T-helper 2 cell treated with Interferon-gamma antibody and Interleukin-4, amounts not matched to agents 5 μg/mL and 100 μg/mL, for 36 hours (primary cell): ENCODE data around the gene AFDN.

Experiments used
- DNase-seq: peaks from one replicate; pipeline ENCODE4 v3.0.0; 2021; ENCODE audit warnings: low spot score
- H3K27ac Mint-ChIP-seq: one replicate; pipeline ENCODE4 v1.8.0; 2021; ENCODE audit warnings: mild to moderate bottlenecking, mixed read lengths
- H3K27me3 Mint-ChIP-seq: one replicate; pipeline ENCODE4 v1.8.0; 2021; ENCODE audit warnings: low read depth, mixed read lengths
- H3K36me3 Mint-ChIP-seq: one replicate; pipeline ENCODE4 v1.8.0; 2021; ENCODE audit warnings: low read depth, mixed read lengths
- H3K4me1 Mint-ChIP-seq: one replicate; pipeline ENCODE4 v1.8.0; 2021; ENCODE audit warnings: low read depth, mixed read lengths
- H3K4me3 Mint-ChIP-seq: one replicate; pipeline ENCODE4 v1.8.0; 2022; ENCODE audit warnings: mild to moderate bottlenecking, moderate library complexity, mixed read lengths
- H3K9me3 Mint-ChIP-seq: one replicate; pipeline ENCODE4 v1.8.0; 2021; ENCODE audit warnings: mixed read lengths

The AFDN gene

DNA sequence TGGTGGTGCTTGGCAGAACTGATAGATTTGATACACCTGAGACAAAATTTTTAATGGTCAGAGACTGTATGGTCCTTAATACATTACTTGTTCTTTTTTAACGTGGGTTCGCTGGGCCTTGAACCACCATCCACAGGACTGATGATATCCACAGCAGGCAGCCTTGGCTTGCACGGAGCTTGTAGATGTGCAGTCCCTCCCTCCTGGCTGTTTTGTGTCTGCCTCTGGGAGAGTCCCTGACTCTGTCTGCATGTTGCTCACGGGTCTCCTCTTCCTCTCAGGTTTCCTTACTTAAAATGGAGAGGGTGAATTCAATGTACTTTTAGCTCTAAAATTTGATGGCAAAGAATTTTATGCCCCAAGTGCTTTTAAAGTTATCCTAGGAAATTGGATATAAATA is 188.3 kb downstream of the AFDN start:
- Mint-ChIP-seq H3K27ac (no peak overlapping the region), H3K9me3 (peaks cover 27% of the 10 kb centered on the region), H3K27me3 (no peaks in the 10 kb centered on the region), H3K4me3 (no peak overlapping the region), H3K36me3 (no peaks in the 10 kb centered on the region), H3K4me1 (no peaks in the 10 kb centered on the region)
- no peak for DNase-seq

DNA sequence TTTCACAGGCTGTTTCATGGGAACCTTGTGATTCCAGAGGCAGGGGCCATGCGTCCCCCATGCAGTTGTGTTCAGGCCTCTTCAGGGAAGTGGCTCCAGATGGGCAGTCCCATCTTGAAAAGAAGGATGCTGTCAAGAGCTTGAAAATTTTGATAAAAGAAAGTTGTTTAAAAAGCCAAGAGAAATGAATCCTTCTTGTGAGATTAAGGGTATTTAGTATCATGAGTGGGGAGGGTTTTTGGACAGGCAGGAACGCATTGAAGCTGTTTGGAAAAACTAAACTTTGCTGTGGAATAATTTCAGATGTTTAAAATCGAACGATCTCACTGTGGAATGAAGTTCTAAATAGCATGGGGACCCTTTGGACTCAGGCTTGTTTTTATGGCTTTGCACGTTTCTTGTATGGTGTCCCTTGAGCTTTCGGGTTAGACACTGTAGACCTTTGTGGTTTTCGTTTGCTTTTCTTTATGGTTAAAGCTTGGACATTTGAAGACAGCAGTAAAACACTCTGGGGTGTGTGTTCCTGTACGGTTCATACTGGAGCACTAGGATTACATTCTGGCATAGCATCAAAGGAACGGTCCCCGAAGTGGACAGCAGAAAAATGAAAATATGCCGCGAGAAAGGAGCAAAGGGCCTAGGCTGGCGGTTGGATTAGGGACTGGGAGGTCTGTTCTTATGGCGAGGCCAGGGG is 188.9 kb downstream of the AFDN start:
- H3K27ac Mint-ChIP-seq: no peak overlapping the region
- no peaks in the 10 kb centered on the region for H3K36me3 Mint-ChIP-seq
- no peak overlapping the region for H3K4me3 Mint-ChIP-seq
- H3K9me3 Mint-ChIP-seq: peaks cover 23% of the 10 kb centered on the region
- no peaks in the 10 kb centered on the region for H3K27me3 Mint-ChIP-seq
- no peak for DNase-seq
- H3K4me1 Mint-ChIP-seq: no peaks in the 10 kb centered on the region

DNA sequence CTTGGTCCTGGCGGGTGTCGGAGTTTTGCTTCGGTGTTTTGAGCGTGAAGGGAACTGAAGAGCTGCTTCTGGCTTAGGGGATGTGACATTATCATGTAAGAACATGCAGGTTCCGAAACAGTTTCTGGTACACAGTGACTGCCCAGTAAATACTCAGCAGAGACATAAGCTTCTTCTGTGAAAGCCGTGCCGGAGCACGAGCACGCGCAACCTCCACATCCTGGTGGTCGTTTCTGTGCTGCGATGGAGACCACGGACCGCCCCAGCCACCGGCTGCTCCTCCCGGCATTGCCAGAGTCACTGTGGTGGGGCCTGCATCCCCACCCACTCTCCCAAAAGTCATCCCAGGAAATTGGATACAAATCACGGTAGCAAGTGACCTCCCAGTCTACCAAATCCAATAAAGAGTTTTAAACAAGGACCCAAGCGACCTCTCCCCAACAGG is 189.5 kb downstream of the AFDN start:
- no peak overlapping the region for H3K27ac Mint-ChIP-seq
- H3K4me1 Mint-ChIP-seq: no peaks in the 10 kb centered on the region
- no peaks in the 10 kb centered on the region for H3K27me3 Mint-ChIP-seq
- no peak overlapping the region for H3K4me3 Mint-ChIP-seq
- H3K36me3 Mint-ChIP-seq: no peaks in the 10 kb centered on the region
- peaks cover 17% of the 10 kb centered on the region for H3K9me3 Mint-ChIP-seq
- DNase-seq: no peak

DNA sequence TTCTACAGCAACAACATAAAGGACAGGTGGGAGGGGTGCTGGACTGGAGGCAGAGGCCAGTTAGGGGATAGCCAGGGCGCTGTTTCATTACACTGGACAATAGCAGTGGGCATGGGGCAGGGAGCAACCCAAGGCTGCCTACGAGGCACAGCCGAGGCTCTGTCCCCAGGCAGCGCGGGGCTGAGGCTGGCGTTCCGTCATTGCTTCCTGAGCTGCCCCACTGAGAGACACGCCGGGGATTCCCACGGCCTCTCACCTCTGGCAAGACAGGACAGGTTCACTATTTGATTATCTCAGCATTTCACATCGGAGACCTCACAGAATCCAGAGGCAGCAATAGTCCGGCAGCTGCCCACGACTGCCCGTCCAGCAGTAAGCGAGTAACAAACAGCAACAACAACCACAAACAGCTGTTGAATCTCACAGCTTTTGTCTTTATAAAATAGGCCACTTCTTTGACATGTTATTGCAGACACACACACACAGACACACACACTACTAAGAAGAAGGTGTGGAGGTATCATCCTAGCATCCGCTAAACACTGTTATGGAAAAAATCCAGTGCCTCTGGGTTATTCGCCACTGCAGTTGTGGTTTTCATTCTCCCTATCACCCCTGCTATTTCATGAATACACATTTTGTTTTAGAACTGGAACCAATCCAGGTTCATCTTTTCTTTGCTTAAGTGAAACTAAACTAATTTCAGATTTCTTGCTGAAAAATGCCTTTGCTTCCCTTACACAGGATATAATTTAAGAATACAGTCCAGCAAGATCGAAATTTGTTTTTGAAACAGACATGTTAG is 190.2 kb downstream of the AFDN start:
- Mint-ChIP-seq H3K4me1 (no peaks in the 10 kb centered on the region), H3K4me3 (no peak overlapping the region), H3K27ac (no peak overlapping the region), H3K27me3 (no peaks in the 10 kb centered on the region), H3K9me3 (peaks cover 10% of the 10 kb centered on the region), H3K36me3 (no peaks in the 10 kb centered on the region)
- no peak for DNase-seq

DNA sequence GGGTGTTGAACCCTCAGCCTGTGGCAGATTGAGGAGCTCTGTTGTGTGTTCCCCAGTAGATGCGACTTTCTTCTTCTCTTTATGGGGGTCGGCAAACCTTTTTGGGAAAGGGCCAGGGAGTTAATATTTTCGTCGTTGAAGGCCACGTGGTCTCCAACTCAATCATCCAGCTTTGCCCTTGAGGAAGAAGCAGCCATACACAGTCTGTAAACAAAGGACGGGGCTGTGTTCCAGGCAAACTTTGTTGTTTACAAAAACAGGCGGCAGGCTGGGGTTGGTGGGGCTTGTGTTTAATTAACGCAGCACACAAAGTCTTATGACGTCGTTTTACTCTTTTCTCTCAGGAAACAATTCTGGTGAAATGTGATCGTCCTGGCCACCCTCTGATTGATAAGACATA is 190.9 kb downstream of the AFDN start:
- no peaks in the 10 kb centered on the region for H3K4me1 Mint-ChIP-seq
- H3K27ac Mint-ChIP-seq: no peak overlapping the region
- no peak overlapping the region for H3K4me3 Mint-ChIP-seq
- H3K27me3 Mint-ChIP-seq: no peaks in the 10 kb centered on the region
- no peaks in the 10 kb centered on the region for H3K36me3 Mint-ChIP-seq
- peaks cover 6% of the 10 kb centered on the region for H3K9me3 Mint-ChIP-seq
- no peak for DNase-seq

DNA sequence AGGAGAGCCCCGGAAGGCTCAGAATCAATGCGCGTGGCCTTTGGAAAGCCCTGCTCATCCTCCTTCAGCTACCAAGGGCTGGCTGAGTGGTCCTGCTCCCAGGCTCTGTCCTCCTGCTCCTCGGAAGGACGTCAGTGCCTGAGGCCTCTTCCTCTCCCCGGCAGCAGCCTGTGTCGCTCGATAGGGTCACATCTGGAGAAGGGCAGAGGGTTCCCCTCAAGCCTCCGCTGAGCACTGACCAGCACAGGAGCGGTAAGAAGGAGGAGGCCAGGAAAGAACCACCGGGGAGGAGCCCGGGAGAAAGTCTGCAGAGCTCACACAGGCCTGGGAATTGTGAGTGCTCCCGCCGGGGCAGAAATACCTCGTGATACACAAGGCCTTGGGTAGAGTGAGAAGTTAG is 192.0 kb downstream of the AFDN start:
- DNase-seq: no peak
- Mint-ChIP-seq H3K4me3 (no peak overlapping the region), H3K4me1 (no peaks in the 10 kb centered on the region), H3K27ac (no peak overlapping the region), H3K27me3 (no peaks in the 10 kb centered on the region), H3K9me3 (peaks cover 6% of the 10 kb centered on the region), H3K36me3 (no peaks in the 10 kb centered on the region)

DNA sequence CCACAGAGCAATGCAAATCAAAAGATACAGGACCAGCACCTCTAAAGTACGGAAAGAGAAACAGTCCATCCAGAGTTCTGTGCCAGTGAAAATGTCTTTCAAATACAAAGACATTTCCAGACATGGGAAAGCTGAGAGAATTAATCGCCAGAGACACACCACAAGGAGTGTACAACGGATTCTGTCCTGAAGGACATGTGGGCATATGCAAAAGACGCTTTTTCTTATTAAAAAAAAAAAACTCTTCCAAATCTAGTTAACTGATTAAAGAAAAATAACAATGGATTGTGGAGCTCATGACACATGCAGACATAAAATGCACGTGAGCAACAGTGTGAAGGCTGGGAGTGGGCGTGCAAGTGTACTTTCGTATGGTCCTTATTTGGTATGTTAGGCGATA is 193.5 kb downstream of the AFDN start:
- Mint-ChIP-seq H3K27me3 (no peaks in the 10 kb centered on the region), H3K36me3 (no peaks in the 10 kb centered on the region), H3K4me3 (no peak overlapping the region), H3K27ac (no peak overlapping the region), H3K9me3 (peaks cover 6% of the 10 kb centered on the region), H3K4me1 (no peaks in the 10 kb centered on the region)
- DNase-seq: no peak

DNA sequence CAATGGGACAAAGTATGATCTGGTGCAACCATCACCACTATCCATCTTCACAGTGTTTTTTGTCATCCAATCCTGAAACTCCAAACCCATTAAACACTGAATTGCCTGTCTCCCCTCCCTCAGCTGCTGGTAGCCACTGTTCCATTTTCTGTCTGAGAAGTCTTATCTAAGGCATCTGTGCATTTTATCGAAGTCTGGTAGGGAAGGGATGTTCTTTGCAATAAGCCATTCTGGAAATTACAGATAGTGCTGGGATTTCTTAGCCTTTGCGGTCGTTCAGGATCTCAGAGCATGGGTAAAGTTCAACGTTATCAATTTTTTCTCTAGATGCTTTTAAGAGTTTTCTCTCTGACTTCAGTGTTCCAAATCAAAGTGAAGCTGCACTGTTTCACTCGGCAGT is 194.9 kb downstream of the AFDN start:
- Mint-ChIP-seq H3K27me3 (no peaks in the 10 kb centered on the region), H3K4me3 (no peak overlapping the region), H3K27ac (no peak overlapping the region), H3K36me3 (no peaks in the 10 kb centered on the region), H3K9me3 (peaks cover 6% of the 10 kb centered on the region), H3K4me1 (no peaks in the 10 kb centered on the region)
- DNase-seq: no peak
